B cell (primary cell): Measurements from ENCODE around the gene DUSP14. TPM values are rescaled to one million over a fixed set of nuclear protein-coding genes. Genes with fewer than 3 reads are reported as not detected.
A peak's percentile ranks its signal among the peaks of the same experiment; 100 is the strongest.

ENCODE experiments used
- ATAC-seq: fragments of 200-7000 bp; cut with Tn5 transposase; one replicate; pipeline ENCODE4 v1.10.0; 2021; ENCODE audit warnings: low read depth, mild to moderate bottlenecking, moderate number of reproducible peaks, moderate library complexity
- CTCF ChIA-PET: fragments of 350-600 bp; sonication (Branson Sonifier 250); formaldehyde crosslinking; loops from one replicate; lab custom pipeline; 2021; ENCODE audit warnings: antibody characterized with exemption, inconsistent platforms; lab: Charles Lee
- POLR2A ChIA-PET: fragments of 350-600 bp; sonication (Branson Sonifier 250); formaldehyde crosslinking; loops from one replicate; lab custom pipeline; 2021; ENCODE audit warnings: antibody characterized with exemption; lab: Charles Lee
- DNase-seq: peaks from one replicate; pipeline ENCODE4 v3.0.0; 2013
- H2AFZ ChIP-seq: 2 replicates; pipeline ENCODE4 v1.6.1; 2012; ENCODE audit warnings: mild to moderate bottlenecking, low read depth, low read length; ENCODE audit not compliant: insufficient read depth, poor library complexity, severe bottlenecking
- H3K27ac ChIP-seq, 2 donors: 1 replicate in 1 of 2; 2 replicates in 1 of 2; pipeline ENCODE4 v1.5.1; 2012 to 2013; ENCODE audit warnings: low read length in 2 of 2, mild to moderate bottlenecking in 2 of 2, moderate library complexity in 1 of 2
- H3K27me3 ChIP-seq, 4 experiments: fragments of 200-600 bp in 1 of 4; sonication (generic) in 1 of 4; replicated peaks in 1 of 4; 1 replicate in 2 of 4; 2 replicates in 2 of 4; pipeline versions ENCODE4 v1.6.1 to v1.7.0; 2013 to 2016; ENCODE audit warnings: low read length in 3 of 4, mild to moderate bottlenecking in 2 of 4, mixed read lengths in 1 of 4, moderate library complexity in 1 of 4; ENCODE audit not compliant: insufficient read depth in 4 of 4, control insufficient read depth in 3 of 4; ENCODE audit errors: control extremely low read depth in 1 of 4
- H3K36me3 ChIP-seq, 2 experiments: replicated peaks in 1 of 2; 1 replicate in 1 of 2; 2 replicates in 1 of 2; pipeline versions ENCODE4 v1.6.1 to v1.7.1; 2013; ENCODE audit warnings: low read length in 1 of 2; ENCODE audit not compliant: insufficient read depth in 2 of 2, control insufficient read depth in 1 of 2; ENCODE audit errors: control extremely low read depth in 1 of 2, extremely low read depth in 1 of 2
- H3K4me1 ChIP-seq, 2 donors: fragments of 200-600 bp in 1 of 2; sonication (generic) in 1 of 2; 1 replicate in 1 of 2; 2 replicates in 1 of 2; pipeline versions ENCODE4 v1.5.1 to v1.6.1; 2013 to 2017; ENCODE audit warnings: low read length in 2 of 2; ENCODE audit not compliant: control insufficient read depth in 2 of 2, insufficient read depth in 2 of 2
- H3K4me2 ChIP-seq: replicated peaks from 2 replicates; pipeline ENCODE3; 2012; ENCODE audit warnings: mild to moderate bottlenecking, low read depth, low read length; ENCODE audit not compliant: poor library complexity, severe bottlenecking
- H3K4me3 ChIP-seq, 5 experiments: fragments of 200-600 bp in 1 of 5; sonication (generic) in 1 of 5; 1 replicate in 3 of 5; 2 replicates in 2 of 5; pipeline versions ENCODE4 v1.5.1 to v1.7.0; 2011 to 2016; ENCODE audit warnings: low read length in 4 of 5, mild to moderate bottlenecking in 4 of 5, low read depth in 2 of 5, control low read depth in 1 of 5, moderate library complexity in 1 of 5; ENCODE audit not compliant: insufficient read depth in 1 of 5; ENCODE audit errors: control extremely low read depth in 1 of 5, extremely low read depth in 1 of 5
- H3K79me2 ChIP-seq: fragments of 200-600 bp; sonication (generic); one replicate; pipeline ENCODE4 v1.6.0; 2016; ENCODE audit warnings: low read length; ENCODE audit not compliant: control insufficient read depth, insufficient read depth
- H3K9ac ChIP-seq: fragments of 200-600 bp; sonication (generic); 2 replicates; pipeline ENCODE4 v1.6.1; 2017; ENCODE audit warnings: mild to moderate bottlenecking, low read length, moderate library complexity
- H3K9me3 ChIP-seq, 3 donors: one replicate each; pipeline versions ENCODE4 v1.6.1 to v1.7.1; 2013; ENCODE audit warnings: low read length in 2 of 3; ENCODE audit not compliant: control insufficient read depth in 2 of 3, insufficient read depth in 1 of 3; ENCODE audit errors: control extremely low read depth in 1 of 3
- H4K20me1 ChIP-seq: 2 replicates; pipeline ENCODE4 v1.6.0; 2012; ENCODE audit warnings: mild to moderate bottlenecking, low read length; ENCODE audit not compliant: insufficient read depth, control insufficient read depth, poor library complexity, severe bottlenecking
- H3K27ac Mint-ChIP-seq: one replicate; pipeline ENCODE4 v1.8.0; 2021; ENCODE audit warnings: mixed read lengths
- H3K27me3 Mint-ChIP-seq: one replicate; pipeline ENCODE4 v1.8.0; 2021; ENCODE audit warnings: mixed read lengths
- H3K4me1 Mint-ChIP-seq: one replicate; pipeline ENCODE4 v1.8.0; 2021; ENCODE audit warnings: mixed read lengths
- H3K4me3 Mint-ChIP-seq: one replicate; pipeline ENCODE4 v1.8.0; 2021; ENCODE audit warnings: mixed read lengths
- H3K9me3 Mint-ChIP-seq: one replicate; pipeline ENCODE4 v1.8.0; 2022; ENCODE audit warnings: mixed read lengths; ENCODE audit not compliant: insufficient read depth
- CTCF ChIP-seq: fragments of 200-600 bp; IDR thresholded peaks from one replicate; pipeline ENCODE4 v1.8.0; 2022; ENCODE audit warnings: antibody characterized with exemption, mild to moderate bottlenecking
- EZH2 ChIP-seq: IDR thresholded peaks from 2 replicates; pipeline ENCODE4 v1.6.1; 2012; ENCODE audit warnings: borderline replicate concordance, low read depth, mild to moderate bottlenecking, moderate library complexity, low read length; ENCODE audit not compliant: insufficient read depth, poor library complexity, severe bottlenecking
- WGBS: methylation state at CpG from one replicate; pipeline ENCODE4 v1.1.5; 2013; ENCODE audit warnings: missing lambda C conversion rate; ENCODE audit not compliant: insufficient coverage; 5-methylcytosine and 5-hydroxymethylcytosine counted together
- intact Hi-C: fragments of 100-400 bp; cut with micrococcal nuclease; formaldehyde crosslinking; loops from one replicate; pipeline ENCODE4 v1.10.0; 2022
- polyA plus RNA-seq: library from polyadenylated mRNA; depleted of rRNA; stranded (reverse); fragments of >200 nt; gene quantifications from 2 replicates; pipeline ENCODE4 v1.2.3, GENCODE V29; 2012
- total RNA-seq, 2 donors: library from RNA; stranded (reverse); fragments of 120-200 nt in 1 of 2; gene quantifications; 1 replicate in 1 of 2; 2 replicates in 1 of 2; pipeline versions ENCODE4 v1.2.3 to v1.2.4, GENCODE V29; 2013 to 2022

DUSP14 gene
- total and polyA plus RNA-seq, 2 donors (not counting 1 experiment from before 2014, with no cell fraction given) = 3.1 to 5.1 TPM

- Histone ChIP-seq H3K4me2 (no peak overlapping the region), H3K4me1 (no peaks in the 10 kb centered on the region), H3K9me3 (no peaks in the 10 kb centered on the region), H3K4me3 (no peak overlapping the region), H2AFZ (no peak overlapping the region), H3K79me2 (no peaks in the 10 kb centered on the region), H3K36me3 (peaks cover 6 to 67% of the 10 kb centered on the region in 2 experiments), H3K27ac (no peak overlapping the region), H4K20me1 (peaks cover 6% of the 10 kb centered on the region), H3K9ac (no peak overlapping the region), H3K27me3 (no peaks in the 10 kb centered on the region)
- Mint-ChIP-seq H3K4me1 (no peaks in the 10 kb centered on the region), H3K27ac (no peak overlapping the region), H3K27me3 (no peaks in the 10 kb centered on the region), H3K9me3 (no peaks in the 10 kb centered on the region), H3K4me3 (no peak overlapping the region)
- ATAC-seq (no peak), DNase-seq (no peak)
- WGBS = 98% methylated on average over 8 of the region's 8 CpGs
- POLR2A ChIA-PET = no interaction called here
- TF ChIP-seq EZH2 (no peak), CTCF (no peak)
- CTCF ChIA-PET = no interaction called here
- intact Hi-C loops = no loop called here
These were observed 34.1 kb downstream of the DUSP14 start for GRCh38 chr17:37523715-37524219.

DNA sequence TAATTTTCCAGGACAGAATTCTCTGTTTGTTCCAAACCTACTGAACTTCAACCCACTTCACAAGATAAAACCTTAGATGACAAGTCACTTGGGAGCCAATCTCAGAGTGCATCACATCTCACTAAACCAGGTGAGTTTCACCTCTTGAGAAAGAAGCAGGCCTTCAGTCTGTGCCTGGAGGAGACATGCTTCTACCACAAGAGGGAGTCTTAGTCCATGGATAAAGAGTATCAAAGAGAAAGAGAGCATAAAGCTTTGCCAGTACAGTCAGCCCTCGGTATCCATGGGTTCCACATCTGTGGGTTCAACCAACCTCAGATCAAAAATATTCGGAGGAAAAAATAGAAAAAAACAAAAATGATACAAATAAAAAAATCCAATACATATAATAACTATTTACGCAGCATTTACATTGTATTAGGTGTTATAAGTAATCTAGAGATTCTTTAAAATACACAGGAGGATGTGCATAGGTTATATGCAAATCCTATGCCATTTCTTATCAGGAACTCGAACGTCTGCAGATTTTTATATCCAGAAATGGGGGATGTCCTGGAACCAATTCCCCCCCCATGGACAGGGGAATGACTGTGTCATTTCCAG is 37.7 kb downstream of the DUSP14 start:
- no peak overlapping the region for H3K27ac ChIP-seq
- no peaks in the 10 kb centered on the region for H3K4me1 ChIP-seq
- DNase-seq (peak; percentile 46), ATAC-seq (no peak)
- no peak overlapping the region for H3K4me2 ChIP-seq
- Mint-ChIP-seq H3K27me3 (no peaks in the 10 kb centered on the region), H3K4me3 (no peak overlapping the region), H3K4me1 (no peaks in the 10 kb centered on the region), H3K9me3 (no peaks in the 10 kb centered on the region), H3K27ac (no peak overlapping the region)
- H4K20me1 ChIP-seq = no peaks in the 10 kb centered on the region
- no peak overlapping the region for H3K4me3 ChIP-seq
- peaks cover 9 to 75% of the 10 kb centered on the region in 2 experiments for H3K36me3 ChIP-seq
- CTCF ChIA-PET = interaction anchor here (0.5 to 3.2 kb wide), 7 partner anchors 8 to 288 kb away, joined by 3 to 22 read pairs (median 5); partner anchors contain the start of gene SYNRG
- WGBS = no CpG with 5 or more reads among the region's 5 CpGs
- no peaks in the 10 kb centered on the region for H3K9me3 ChIP-seq
- no peak overlapping the region for H2AFZ ChIP-seq
- POLR2A ChIA-PET = interaction anchor here (0.6 kb wide), 1 partner anchor 1043 kb away, joined by 3 read pairs; no protein-coding TSS in a partner anchor
- H3K79me2 ChIP-seq = no peaks in the 10 kb centered on the region
- TF ChIP-seq CTCF = peak; percentile 66
- TF ChIP-seq EZH2 = no peak
- intact Hi-C loops = loop anchor here (1.0 kb wide), 1 partner anchor 264 kb away; no protein-coding TSS in a partner anchor
- H3K27me3 ChIP-seq = no peaks in the 10 kb centered on the region
- H3K9ac ChIP-seq = no peak overlapping the region
